Measurements from ENCODE around the gene TMCC1.

- TF ChIP-seq CTCF (conservative IDR thresholded peaks at IDR 0.05; ENCODE audit: low read depth, low read length) = no peak
- no peak for TF ChIP-seq EZH2 (IDR thresholded peaks at IDR 0.05; ENCODE audit: low read length, unreplicated experiment)
- TF ChIP-seq EZH2phosphoT487 (IDR thresholded peaks at IDR 0.05; ENCODE audit: borderline replicate concordance, low read length) = no peak
Observed at GRCh38 chr3:129918461-129918860, 24.9 kb upstream of the TMCC1 start.
